Measurements from ENCODE around the gene OGN.

The OGN gene

DNA sequence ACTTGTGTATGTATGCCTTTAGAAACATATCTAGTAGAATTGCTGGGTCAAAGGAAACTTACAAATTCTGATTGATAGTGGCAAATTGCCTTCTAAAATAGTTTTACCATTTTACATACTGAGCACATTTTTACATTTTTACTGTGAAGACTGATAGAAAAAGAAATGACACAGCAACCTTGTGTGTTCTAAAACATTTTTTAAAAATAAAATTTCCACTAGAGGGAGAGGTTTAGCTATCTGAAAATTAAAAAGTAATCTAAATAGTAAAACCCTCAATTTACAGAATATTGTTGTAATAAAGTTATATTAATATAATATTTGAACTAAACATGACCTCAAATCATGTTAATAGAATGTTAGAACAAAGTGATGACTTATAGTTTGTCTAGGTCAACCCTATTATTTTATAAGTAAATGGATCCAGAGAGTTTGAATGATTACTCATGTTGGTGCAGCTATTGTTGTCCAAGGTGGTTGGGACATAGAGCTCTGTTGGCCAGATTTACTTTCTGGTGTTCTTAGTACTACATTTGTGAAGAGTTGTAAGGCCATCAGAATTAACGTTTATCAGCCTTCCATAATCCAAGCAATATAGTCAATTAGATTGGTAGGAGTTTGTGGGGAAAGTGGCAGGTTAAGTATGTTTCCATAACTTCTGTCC lies 61.4 kb downstream of the OGN start:
- TF ChIP-seq, protein P1, sequence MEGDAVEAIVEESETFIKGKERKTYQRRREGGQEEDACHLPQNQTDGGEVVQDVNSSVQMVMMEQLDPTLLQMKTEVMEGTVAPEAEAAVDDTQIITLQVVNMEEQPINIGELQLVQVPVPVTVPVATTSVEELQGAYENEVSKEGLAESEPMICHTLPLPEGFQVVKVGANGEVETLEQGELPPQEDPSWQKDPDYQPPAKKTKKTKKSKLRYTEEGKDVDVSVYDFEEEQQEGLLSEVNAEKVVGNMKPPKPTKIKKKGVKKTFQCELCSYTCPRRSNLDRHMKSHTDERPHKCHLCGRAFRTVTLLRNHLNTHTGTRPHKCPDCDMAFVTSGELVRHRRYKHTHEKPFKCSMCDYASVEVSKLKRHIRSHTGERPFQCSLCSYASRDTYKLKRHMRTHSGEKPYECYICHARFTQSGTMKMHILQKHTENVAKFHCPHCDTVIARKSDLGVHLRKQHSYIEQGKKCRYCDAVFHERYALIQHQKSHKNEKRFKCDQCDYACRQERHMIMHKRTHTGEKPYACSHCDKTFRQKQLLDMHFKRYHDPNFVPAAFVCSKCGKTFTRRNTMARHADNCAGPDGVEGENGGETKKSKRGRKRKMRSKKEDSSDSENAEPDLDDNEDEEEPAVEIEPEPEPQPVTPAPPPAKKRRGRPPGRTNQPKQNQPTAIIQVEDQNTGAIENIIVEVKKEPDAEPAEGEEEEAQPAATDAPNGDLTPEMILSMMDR (IDR thresholded peaks at IDR 0.05; ENCODE audit: low read depth, low read length), result no peak
- H3K36me3 ChIP-seq, result peaks cover 19% of the 10 kb centered on the region
- no peak for DNase-seq

DNA sequence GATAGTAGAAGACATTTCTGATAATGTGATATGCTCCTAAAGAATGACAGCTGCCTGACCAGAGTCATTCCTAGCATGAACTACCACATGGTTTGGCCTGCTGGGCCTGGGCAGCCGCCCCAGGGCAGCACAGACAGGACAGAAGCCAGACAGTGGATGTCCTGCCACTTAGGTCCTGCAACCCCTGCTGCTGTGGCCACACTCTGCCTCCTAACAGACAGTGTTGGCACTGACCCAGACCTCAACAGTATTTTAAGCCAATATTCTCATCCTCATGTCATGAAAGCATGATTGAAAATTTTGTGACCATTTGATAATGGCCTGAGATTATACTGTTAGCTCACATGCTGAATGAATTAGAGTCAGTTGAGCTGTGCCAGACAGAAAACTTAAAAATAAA lies 62.8 kb downstream of the OGN start:
- Histone ChIP-seq H3K9me3 (ENCODE audit: severe bottlenecking) (no peaks in the 10 kb centered on the region), H3K27me3 (ENCODE audit: insufficient read depth, low read depth, severe bottlenecking) (no peaks in the 10 kb centered on the region), H3K4me3 (ENCODE audit: low read depth, low read length) (no peak overlapping the region), H3K36me3 (peaks cover 22% of the 10 kb centered on the region), H3K27ac (no peak overlapping the region)
- no peak for DNase-seq
- TF ChIP-seq, protein P1 (IDR thresholded peaks at IDR 0.05; ENCODE audit: low read depth, low read length), result no peak

More for the DNA sequence above, 61.4 kb downstream of the OGN start:
- no peaks in the 10 kb centered on the region for H3K9me3 ChIP-seq (ENCODE audit: severe bottlenecking)
- H3K27ac ChIP-seq, result no peak overlapping the region
- no peak overlapping the region for H3K4me3 ChIP-seq (ENCODE audit: low read depth, low read length)
- H3K27me3 ChIP-seq (ENCODE audit: insufficient read depth, low read depth, severe bottlenecking), result no peaks in the 10 kb centered on the region

DNA sequence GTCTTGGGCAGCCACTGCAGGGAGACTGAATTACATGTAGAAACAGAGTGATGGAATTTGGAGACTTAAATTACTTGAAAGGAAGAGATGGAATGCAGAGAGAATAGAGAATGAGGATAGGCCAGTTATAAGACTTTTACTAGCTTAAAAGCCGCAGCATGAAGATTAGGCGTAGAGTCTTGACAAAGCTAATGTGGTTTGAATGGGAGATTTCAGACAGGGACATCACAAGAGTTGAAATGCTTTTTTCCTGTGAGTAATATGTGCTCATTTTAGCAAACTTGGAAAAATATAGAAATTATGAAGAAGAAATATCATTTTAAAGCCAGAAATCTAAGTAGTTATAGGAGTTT lies 71.1 kb downstream of the OGN start:
- H3K27ac ChIP-seq, result no peak overlapping the region
- H3K36me3 ChIP-seq, result peaks cover 20% of the 10 kb centered on the region
- no peaks in the 10 kb centered on the region for H3K27me3 ChIP-seq (ENCODE audit: insufficient read depth, low read depth, severe bottlenecking)
- no peak for DNase-seq
- H3K4me3 ChIP-seq (ENCODE audit: low read depth, low read length), result no peak overlapping the region
- no peaks in the 10 kb centered on the region for H3K9me3 ChIP-seq (ENCODE audit: severe bottlenecking)
- TF ChIP-seq, protein P1 (IDR thresholded peaks at IDR 0.05; ENCODE audit: low read depth, low read length), result no peak

Measured in WERI-Rb-1 (cell line).